Measurements from ENCODE around the gene KLF16. TPM values are rescaled to one million over a fixed set of nuclear protein-coding genes. Genes with fewer than 3 reads are reported as not detected.
A peak's percentile ranks its signal among the peaks of the same experiment; 100 is the strongest.

The KLF16 gene
- total and polyA plus RNA-seq, 11 donors = 2.9 to 19.7 (median 9.2) TPM

DNA sequence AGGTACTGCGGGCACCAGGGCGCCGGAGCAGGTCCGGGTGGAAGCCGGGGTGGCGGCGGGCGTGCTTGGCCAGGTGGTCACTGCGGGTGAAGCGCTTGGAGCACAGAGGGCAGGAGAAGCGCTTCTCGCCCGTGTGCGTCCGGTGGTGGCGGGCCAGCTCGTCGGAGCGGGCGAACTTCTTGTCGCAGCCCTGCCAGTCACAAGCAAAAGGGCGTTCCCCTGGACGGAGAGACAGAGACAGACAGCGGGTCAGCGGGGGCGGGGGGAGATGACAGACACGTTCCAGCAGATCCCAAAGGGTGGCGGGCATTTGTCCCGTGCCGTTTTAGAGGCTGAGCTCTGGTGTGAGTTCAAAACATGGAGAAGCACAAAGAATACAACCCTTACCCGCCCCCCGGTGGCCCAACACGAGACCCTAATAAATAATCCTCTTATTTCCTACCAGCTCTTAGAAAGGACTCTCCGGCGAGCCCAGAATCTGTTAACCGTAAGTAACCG is 8.8 kb downstream of the KLF16 start:
- H3K9me3 ChIP-seq = no peaks in the 10 kb centered on the region
- peak overlapping the region in 9 of 12 donors; percentile 29 to 71 (median 62) for H3K4me3 ChIP-seq
- intact Hi-C loops (cut with DNase I) = no loop called here
- H3K27ac ChIP-seq = peak overlapping the region; percentile 58 to 98 (median 90)
- 62 to 72% (median 67%) methylated on average over 34 to 37 of the region's 37 CpGs for WGBS, 4 donors
- peaks cover 0 to 7% (median 0%) of the 10 kb centered on the region in 9 donors for H3K27me3 ChIP-seq
- H3K36me3 ChIP-seq = peaks cover 0 to 6% (median 0%) of the 10 kb centered on the region in 9 donors
- ATAC-seq = peak in 2 of 4 donors; percentile 2 to 12
- DNase-seq = peak; percentile 56 to 83 (median 78)
- H3K4me1 ChIP-seq = peaks cover 8 to 81% (median 49%) of the 10 kb centered on the region in 12 donors
- TF ChIP-seq CTCF (IDR thresholded peaks at IDR 0.05) (no peak), POLR2A (IDR thresholded peaks at IDR 0.05) (no peak)

DNA sequence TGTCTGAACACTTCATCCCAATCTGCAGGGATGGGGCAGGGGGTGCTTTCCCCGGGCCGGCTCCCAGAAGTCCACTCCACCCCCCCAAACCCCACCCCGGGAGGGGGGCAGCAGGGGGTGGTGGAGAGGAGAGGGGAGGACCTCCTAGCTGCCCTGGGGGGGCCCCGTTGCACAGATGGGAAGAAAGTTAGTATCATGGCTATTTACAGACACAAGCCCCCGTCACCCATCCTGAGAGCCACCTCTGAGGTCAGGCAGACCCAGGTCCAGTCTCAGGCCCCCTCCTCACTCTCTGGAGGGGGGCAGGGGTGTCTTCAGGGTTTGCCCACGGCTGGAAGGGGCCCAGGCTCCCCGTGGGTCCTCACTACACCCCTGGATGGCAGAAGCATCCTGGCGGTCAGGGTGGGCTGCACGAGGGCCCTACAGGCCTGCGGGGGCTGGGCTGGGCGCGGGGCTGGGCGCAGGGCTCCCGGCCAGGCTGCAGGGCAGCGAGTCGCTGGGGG is 9.3 kb downstream of the KLF16 start:
- Histone ChIP-seq H3K36me3 (peaks cover 0 to 6% (median 0%) of the 10 kb centered on the region in 9 donors), H3K27ac (peak overlapping the region in 10 of 12 donors; percentile 79 to 98 (median 90)), H3K9me3 (no peaks in the 10 kb centered on the region), H3K4me3 (peak overlapping the region in 4 of 12 donors; percentile 29 to 68 (median 43)), H3K4me1 (peaks cover 8 to 76% (median 44%) of the 10 kb centered on the region in 12 donors), H3K27me3 (peaks cover 0 to 7% (median 0%) of the 10 kb centered on the region in 9 donors)
- intact Hi-C loops (cut with DNase I) = no loop called here
- no peak for DNase-seq
- ATAC-seq = no peak
- 55 to 83% (median 77%) methylated on average over 6 to 16 of the region's 16 CpGs for WGBS, 4 donors
- TF ChIP-seq CTCF (IDR thresholded peaks at IDR 0.05) (no peak), POLR2A (IDR thresholded peaks at IDR 0.05) (no peak)

- Histone ChIP-seq H3K27ac (peak overlapping the region in 4 of 12 donors; percentile 7 to 49 (median 41)), H3K27me3 (peaks cover 0 to 7% (median 0%) of the 10 kb centered on the region in 9 donors), H3K4me3 (peak overlapping the region in 1 of 12 donors; percentile 2), H3K9me3 (no peaks in the 10 kb centered on the region), H3K4me1 (peaks cover 8 to 69% (median 44%) of the 10 kb centered on the region in 12 donors), H3K36me3 (peaks cover 0 to 6% (median 0%) of the 10 kb centered on the region in 9 donors)
- intact Hi-C loops (cut with DNase I) = no loop called here
- DNase-seq (peak; percentile 69 to 89 (median 80)), ATAC-seq (peak in 3 of 4 donors; percentile 1 to 10 (median 4))
- peak; percentile 71 to 96 (median 88) for TF ChIP-seq CTCF (IDR thresholded peaks at IDR 0.05)
- no peak for TF ChIP-seq POLR2A (IDR thresholded peaks at IDR 0.05)
- WGBS, 4 donors = 39 to 48% (median 40%) methylated on average over 20 to 27 of the region's 27 CpGs
These were observed 9.9 kb downstream of the KLF16 start for GRCh38 chr19:1853295-1854038.

GRCh38 chr19:1852581-1853128 is 10.7 kb downstream of the KLF16 start:
- no peak for DNase-seq

More at GRCh38 chr19:1852581-1853128, 10.7 kb downstream of the KLF16 start:
- Histone ChIP-seq H3K36me3 (peaks cover 0 to 6% (median 0%) of the 10 kb centered on the region in 9 donors), H3K27me3 (peaks cover 0 to 7% (median 0%) of the 10 kb centered on the region in 9 donors), H3K4me1 (peaks cover 7 to 62% (median 41%) of the 10 kb centered on the region in 12 donors), H3K27ac (no peak overlapping the region), H3K4me3 (no peak overlapping the region), H3K9me3 (no peaks in the 10 kb centered on the region)
- intact Hi-C loops (cut with DNase I) = no loop called here
- no peak for TF ChIP-seq CTCF (IDR thresholded peaks at IDR 0.05)
- TF ChIP-seq POLR2A (IDR thresholded peaks at IDR 0.05) = no peak
- WGBS, 4 donors = 65 to 85% (median 79%) methylated on average over 2 to 9 of the region's 9 CpGs
- ATAC-seq = no peak
